HCT116 (cell line): ENCODE results near the gene RAB8A. TPM values are rescaled to one million over a fixed set of nuclear protein-coding genes. Genes with fewer than 3 reads are reported as not detected.

Experiments
- ATAC-seq: fragments of 200-7000 bp; cut with Tn5 transposase; 2 replicates; pipeline ENCODE4 v1.9.1; 2020; ENCODE audit warnings: mild to moderate bottlenecking, moderate library complexity
- BruUV-seq: library from RNA; stranded (reverse); fragments of 400-500 nt; replicated peaks from 2 replicates; lab custom pipeline; 2021; lab: Mats Ljungman, UMichigan
- CTCF ChIA-PET: fragments of 300-600 bp; sonication (Branson Sonifier 250); formaldehyde crosslinking; loops from one replicate; lab custom pipeline; 2021; ENCODE audit warnings: antibody characterized with exemption; lab: Charles Lee
- POLR2A ChIA-PET: fragments of 300-600, 350-600 bp; sonication (Branson Sonifier 250); formaldehyde crosslinking; loops from one replicate; lab custom pipeline; 2021; ENCODE audit warnings: antibody characterized with exemption; lab: Charles Lee
- RAD21 ChIA-PET, 2 experiments: fragments of 300-600 bp; sonication (Branson Sonifier 250); formaldehyde crosslinking; loops; one replicate each; lab custom pipeline; 2023; ENCODE audit warnings: low total read pairs in 2 of 2; ENCODE audit not compliant: uncharacterized antibody in 2 of 2, unreplicated experiment in 2 of 2, low non-redundant PET in 1 of 2; lab: Charles Lee
- DNase-seq: peaks from one replicate; pipeline ENCODE4 v3.0.0-alpha.2; 2010; ENCODE audit warnings: low read depth, low spot score
- H2AFZ ChIP-seq: fragments of 200-600 bp; shearing (Covaris generic), sonication (generic); 2 replicates; pipeline ENCODE4 v1.6.1; 2017; ENCODE audit warnings: low read depth, mixed run types, mixed read lengths, antibody characterized with exemption, low read length; ENCODE audit not compliant: poor library complexity, severe bottlenecking
- H3K27ac ChIP-seq: 2 replicates; pipeline ENCODE4 v1.5.1; 2012; ENCODE audit warnings: low read depth, low read length
- H3K27me3 ChIP-seq: fragments of 200-600 bp; sonication (generic); 2 replicates; pipeline ENCODE4 v1.6.1; 2016; ENCODE audit warnings: mixed run types, low read length, mixed read lengths; ENCODE audit not compliant: insufficient read depth
- H3K36me3 ChIP-seq, 2 experiments: fragments of 200-500 bp in 1 of 2; fragments of 200-600 bp in 1 of 2; sonication (Bioruptor generic) in 1 of 2; sonication (generic) in 1 of 2; 2 replicates each; pipeline versions ENCODE4 v1.5.1 to v1.6.1; 2014 to 2016; ENCODE audit warnings: low read length in 2 of 2, inconsistent platforms in 1 of 2, mixed read lengths in 1 of 2, mixed run types in 1 of 2; ENCODE audit not compliant: insufficient read depth in 2 of 2, control insufficient read depth in 1 of 2
- H3K4me1 ChIP-seq, 2 experiments: fragments of 200-600 bp in 1 of 2; sonication (generic) in 1 of 2; 2 replicates each; pipeline versions ENCODE4 v1.5.1 to v1.6.1; 2012 to 2017; ENCODE audit warnings: low read length in 2 of 2, inconsistent platforms in 1 of 2, mild to moderate bottlenecking in 1 of 2, mixed read lengths in 1 of 2, mixed run types in 1 of 2, moderate library complexity in 1 of 2; ENCODE audit not compliant: insufficient read depth in 2 of 2, control insufficient read depth in 1 of 2
- H3K4me2 ChIP-seq: fragments of 200-600 bp; sonication (generic); 2 replicates; pipeline ENCODE4 v1.6.1; 2017; ENCODE audit warnings: mixed run types, low read length, mixed read lengths
- H3K4me3 ChIP-seq, 2 experiments: fragments of 200-600 bp in 1 of 2; sonication (generic) in 1 of 2; replicated peaks in 1 of 2; 2 replicates each; pipeline ENCODE4 v1.5.1; 2011 to 2016; ENCODE audit warnings: low read length in 2 of 2, control low read depth in 1 of 2, low read depth in 1 of 2, mild to moderate bottlenecking in 1 of 2, mixed read lengths in 1 of 2, mixed run types in 1 of 2
- H3K79me2 ChIP-seq: fragments of 200-600 bp; sonication (generic); 2 replicates; pipeline ENCODE4 v1.6.1; 2017; ENCODE audit warnings: mild to moderate bottlenecking, mixed run types, low read length, moderate library complexity, mixed read lengths; ENCODE audit not compliant: insufficient read depth
- H3K9ac ChIP-seq: fragments of 200-600 bp; sonication (generic); 2 replicates; pipeline ENCODE4 v1.6.1; 2016; ENCODE audit warnings: low read length, mixed read lengths
- H3K9me2 ChIP-seq: fragments of 200-600 bp; sonication (generic), shearing (Covaris generic); 2 replicates; pipeline ENCODE4 v1.6.1; 2017; ENCODE audit warnings: mixed run types, mild to moderate bottlenecking, moderate library complexity; ENCODE audit not compliant: insufficient read depth
- H3K9me3 ChIP-seq, 2 experiments: fragments of 200-500 bp in 1 of 2; fragments of 200-600 bp in 1 of 2; sonication (Bioruptor generic) in 1 of 2; sonication (generic) in 1 of 2; 2 replicates each; pipeline ENCODE4 v1.6.1; 2014 to 2017; ENCODE audit warnings: low read length in 2 of 2, mixed read lengths in 2 of 2, inconsistent platforms in 1 of 2, low read depth in 1 of 2, mild to moderate bottlenecking in 1 of 2, mixed run types in 1 of 2, moderate library complexity in 1 of 2; ENCODE audit not compliant: control insufficient read depth in 1 of 2, insufficient read depth in 1 of 2
- H4K20me1 ChIP-seq: fragments of 200-600 bp; sonication (generic), shearing (Covaris generic); 2 replicates; pipeline ENCODE4 v1.6.1; 2017; ENCODE audit warnings: mixed run types, mild to moderate bottlenecking, moderate library complexity; ENCODE audit not compliant: insufficient read depth
- EGR1 ChIP-seq: IDR thresholded peaks from 2 replicates; pipeline ENCODE4 v1.6.1; 2012; ENCODE audit warnings: low read depth
- ELF1 ChIP-seq: IDR thresholded peaks from 2 replicates; pipeline ENCODE4 v1.6.1; 2012; ENCODE audit warnings: low read depth, borderline replicate concordance
- EZH2 ChIP-seq: fragments of 200-600 bp; sonication (generic); IDR thresholded peaks from 2 replicates; pipeline ENCODE4 v1.6.1; 2017; ENCODE audit warnings: antibody characterized with exemption, mixed run types
- RAD21 ChIP-seq: IDR thresholded peaks from 2 replicates; pipeline ENCODE4 v1.6.1; 2012; ENCODE audit warnings: low read depth, mild to moderate bottlenecking
- SIN3A ChIP-seq: IDR thresholded peaks from 2 replicates; pipeline ENCODE4 v1.6.1; 2012; ENCODE audit warnings: low read depth
- YY1 ChIP-seq: IDR thresholded peaks from 2 replicates; pipeline ENCODE4 v1.6.1; 2011; ENCODE audit warnings: low read length, low read depth, moderate library complexity, mild to moderate bottlenecking; ENCODE audit not compliant: insufficient replicate concordance; ENCODE audit errors: extremely low read depth
- ZNF274 ChIP-seq: fragments of 200-500 bp; sonication (Bioruptor generic); IDR thresholded peaks from 2 replicates; pipeline ENCODE4 v1.6.1; 2014; ENCODE audit warnings: mild to moderate bottlenecking, low read depth, low read length, inconsistent platforms
- intact Hi-C: fragments of 100-400 bp; cut with micrococcal nuclease; formaldehyde crosslinking; loops from 2 replicates; pipeline ENCODE4 v1.10.0; 2022
- total RNA-seq: library from RNA; stranded (reverse); gene quantifications from one replicate; pipeline ENCODE4 v1.2.1, GENCODE V29; 2021; ENCODE audit not compliant: unreplicated experiment
- TF ChIP-seq, protein P1 (sequence below): IDR thresholded peaks from 2 replicates; pipeline ENCODE4 v1.6.1; 2012
- TF ChIP-seq, protein P2 (sequence below): IDR thresholded peaks from 2 replicates; pipeline ENCODE4 v1.6.1; 2012; ENCODE audit warnings: low read depth

RAB8A gene
- total RNA-seq, 1 experiment from 2014 or later: 116 TPM

DNA sequence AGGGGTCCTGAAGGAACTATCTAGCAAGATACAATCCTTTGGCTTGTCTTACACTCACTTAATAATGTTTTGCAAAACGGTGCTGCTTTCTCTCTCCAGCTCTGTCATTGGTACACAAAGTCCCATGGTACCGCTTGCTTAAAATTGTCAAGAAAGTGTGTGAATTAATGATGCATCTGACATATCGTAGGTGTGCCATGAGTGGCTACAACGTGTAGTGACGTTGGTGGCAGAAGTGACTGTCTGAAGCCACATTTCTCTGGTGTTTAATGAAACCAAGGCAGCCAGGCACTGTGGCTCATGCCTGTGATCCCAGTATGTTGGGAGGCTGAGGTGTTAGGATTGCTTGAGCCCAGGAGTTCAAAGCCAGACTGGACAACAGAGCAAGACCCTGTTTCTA is 34.4 kb downstream of the RAB8A start:
- intact Hi-C loops: no loop called here
- BruUV-seq: no TSS peak
- Histone ChIP-seq H3K4me3 (no peak overlapping the region), H3K4me2 (no peak overlapping the region), H4K20me1 (no peaks in the 10 kb centered on the region), H2AFZ (no peak overlapping the region), H3K27me3 (no peaks in the 10 kb centered on the region), H3K27ac (no peak overlapping the region), H3K79me2 (peaks cover 9% of the 10 kb centered on the region; the same call in 1 of the 2 replicates), H3K9me3 (no peaks in the 10 kb centered on the region), H3K9me2 (no peaks in the 10 kb centered on the region), H3K36me3 (no peaks in the 10 kb centered on the region), H3K9ac (no peak overlapping the region), H3K4me1 (peaks cover 17 to 28% of the 10 kb centered on the region in 2 experiments)
- ATAC-seq (no peak), DNase-seq (no peak)
- POLR2A ChIA-PET: interaction anchor here (1.5 kb wide), 1 partner anchor 16 kb away, joined by 4 read pairs; no protein-coding TSS in a partner anchor
- RAD21 ChIA-PET: no interaction called here
- CTCF ChIA-PET: no interaction called here
- TF ChIP-seq SIN3A: no peak
- no peak for TF ChIP-seq RAD21
- TF ChIP-seq, protein P1, sequence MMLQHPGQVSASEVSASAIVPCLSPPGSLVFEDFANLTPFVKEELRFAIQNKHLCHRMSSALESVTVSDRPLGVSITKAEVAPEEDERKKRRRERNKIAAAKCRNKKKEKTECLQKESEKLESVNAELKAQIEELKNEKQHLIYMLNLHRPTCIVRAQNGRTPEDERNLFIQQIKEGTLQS: no peak

DNA sequence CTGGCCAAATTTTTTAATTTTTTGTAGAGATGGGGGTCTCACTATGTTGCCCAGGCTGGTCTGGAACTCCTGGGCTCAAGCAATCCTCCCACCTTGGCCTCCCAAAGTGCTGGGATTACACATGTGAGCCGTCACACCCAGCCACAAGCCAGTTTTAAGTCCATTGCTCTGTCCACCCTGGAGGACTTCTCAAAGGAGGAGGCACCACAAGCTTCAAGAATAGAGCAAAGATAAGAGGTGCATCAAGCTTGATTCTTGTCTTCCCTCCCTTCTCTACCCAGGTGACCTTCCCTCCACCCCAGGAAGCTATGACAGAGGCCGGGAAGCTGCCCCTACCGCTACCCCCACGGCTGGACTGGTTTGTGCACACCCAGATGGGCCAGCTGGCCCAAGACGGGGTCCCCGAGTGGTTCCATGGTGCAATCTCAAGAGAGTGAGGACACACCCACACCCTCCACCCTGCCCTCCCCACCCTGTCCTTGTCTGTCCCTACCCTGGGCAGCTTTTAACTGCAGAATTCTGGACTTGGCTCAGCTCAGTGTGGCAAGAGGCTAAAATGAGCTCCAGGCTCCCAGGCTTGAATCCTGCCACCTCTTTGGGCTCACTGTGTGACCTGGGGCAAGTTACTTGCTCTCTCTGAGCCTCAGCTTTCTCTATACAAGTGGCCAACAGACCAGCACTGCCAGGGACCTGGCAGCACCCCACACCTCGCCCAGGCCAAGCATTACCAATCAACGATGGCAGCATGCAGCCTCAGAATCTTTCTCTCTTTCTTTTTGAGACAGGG is 36.9 kb downstream of the RAB8A start:
- ChIA-PET POLR2A (interaction anchor here (0.5 kb wide), 1 partner anchor 13 kb away, joined by 3 read pairs; no protein-coding TSS in a partner anchor), RAD21 (no interaction called here), CTCF (no interaction called here)
- peaks cover 8 to 9% of the 10 kb centered on the region in 2 experiments; a peak in 3 of 4 replicates for H3K36me3 ChIP-seq
- H3K27me3 ChIP-seq: no peaks in the 10 kb centered on the region
- H2AFZ ChIP-seq: no peak overlapping the region
- H3K9me3 ChIP-seq: no peaks in the 10 kb centered on the region
- peaks cover 9% of the 10 kb centered on the region; the same call in 1 of the 2 replicates for H3K79me2 ChIP-seq
- no peak overlapping the region for H3K27ac ChIP-seq
- no peak overlapping the region for H3K4me3 ChIP-seq
- no peak overlapping the region for H3K4me2 ChIP-seq
- DNase-seq: no peak
- no peak overlapping the region for H3K9ac ChIP-seq
- no TSS peak for BruUV-seq
- H3K9me2 ChIP-seq: no peaks in the 10 kb centered on the region
- intact Hi-C loops: no loop called here
- H4K20me1 ChIP-seq: no peaks in the 10 kb centered on the region
- H3K4me1 ChIP-seq: peaks cover 12 to 22% of the 10 kb centered on the region in 2 experiments
- TF ChIP-seq EGR1: no peak
- no peak for TF ChIP-seq RAD21
- no peak for TF ChIP-seq YY1
- TF ChIP-seq, protein P2, sequence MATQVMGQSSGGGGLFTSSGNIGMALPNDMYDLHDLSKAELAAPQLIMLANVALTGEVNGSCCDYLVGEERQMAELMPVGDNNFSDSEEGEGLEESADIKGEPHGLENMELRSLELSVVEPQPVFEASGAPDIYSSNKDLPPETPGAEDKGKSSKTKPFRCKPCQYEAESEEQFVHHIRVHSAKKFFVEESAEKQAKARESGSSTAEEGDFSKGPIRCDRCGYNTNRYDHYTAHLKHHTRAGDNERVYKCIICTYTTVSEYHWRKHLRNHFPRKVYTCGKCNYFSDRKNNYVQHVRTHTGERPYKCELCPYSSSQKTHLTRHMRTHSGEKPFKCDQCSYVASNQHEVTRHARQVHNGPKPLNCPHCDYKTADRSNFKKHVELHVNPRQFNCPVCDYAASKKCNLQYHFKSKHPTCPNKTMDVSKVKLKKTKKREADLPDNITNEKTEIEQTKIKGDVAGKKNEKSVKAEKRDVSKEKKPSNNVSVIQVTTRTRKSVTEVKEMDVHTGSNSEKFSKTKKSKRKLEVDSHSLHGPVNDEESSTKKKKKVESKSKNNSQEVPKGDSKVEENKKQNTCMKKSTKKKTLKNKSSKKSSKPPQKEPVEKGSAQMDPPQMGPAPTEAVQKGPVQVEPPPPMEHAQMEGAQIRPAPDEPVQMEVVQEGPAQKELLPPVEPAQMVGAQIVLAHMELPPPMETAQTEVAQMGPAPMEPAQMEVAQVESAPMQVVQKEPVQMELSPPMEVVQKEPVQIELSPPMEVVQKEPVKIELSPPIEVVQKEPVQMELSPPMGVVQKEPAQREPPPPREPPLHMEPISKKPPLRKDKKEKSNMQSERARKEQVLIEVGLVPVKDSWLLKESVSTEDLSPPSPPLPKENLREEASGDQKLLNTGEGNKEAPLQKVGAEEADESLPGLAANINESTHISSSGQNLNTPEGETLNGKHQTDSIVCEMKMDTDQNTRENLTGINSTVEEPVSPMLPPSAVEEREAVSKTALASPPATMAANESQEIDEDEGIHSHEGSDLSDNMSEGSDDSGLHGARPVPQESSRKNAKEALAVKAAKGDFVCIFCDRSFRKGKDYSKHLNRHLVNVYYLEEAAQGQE: no peak
- no peak for TF ChIP-seq ELF1
- TF ChIP-seq, protein P1: no peak
- TF ChIP-seq ZNF274: no peak
- no peak for TF ChIP-seq EZH2
- no peak for ATAC-seq
